D721Med (cell line): ENCODE data around the gene DNM2.
"Not testable (repeated sequence)": the region's sequence is repeated elsewhere in the genome, so short reads cannot be mapped to it uniquely, and the experiment has no call there.

ENCODE experiments used
- DNase-seq: peaks from one replicate; pipeline ENCODE4 v3.0.0; 2011; ENCODE audit warnings: low spot score; ENCODE audit not compliant: insufficient read length
- FAIRE-seq: peaks from 2 replicates; lab custom pipeline; 2011; peaks lifted over from hg19 to GRCh38; lab: Jason Lieb, UNC
- CTCF ChIP-seq: IDR thresholded peaks from 2 replicates; pipeline ENCODE4 v1.5.1; 2012; ENCODE audit warnings: mild to moderate bottlenecking, control low read depth; ENCODE audit not compliant: insufficient read depth; ENCODE audit errors: missing control alignments

DNM2 gene

GRCh38 chr19:10736916-10737551 lies 19.2 kb downstream of the DNM2 start:
- TF ChIP-seq CTCF, result no peak
- DNase-seq, result no peak
- no peak for FAIRE-seq

- no peak for TF ChIP-seq CTCF
- no peak for FAIRE-seq
- DNase-seq, result no peak
These were observed 19.8 kb downstream of the DNM2 start for GRCh38 chr19:10737722-10738121.

DNA sequence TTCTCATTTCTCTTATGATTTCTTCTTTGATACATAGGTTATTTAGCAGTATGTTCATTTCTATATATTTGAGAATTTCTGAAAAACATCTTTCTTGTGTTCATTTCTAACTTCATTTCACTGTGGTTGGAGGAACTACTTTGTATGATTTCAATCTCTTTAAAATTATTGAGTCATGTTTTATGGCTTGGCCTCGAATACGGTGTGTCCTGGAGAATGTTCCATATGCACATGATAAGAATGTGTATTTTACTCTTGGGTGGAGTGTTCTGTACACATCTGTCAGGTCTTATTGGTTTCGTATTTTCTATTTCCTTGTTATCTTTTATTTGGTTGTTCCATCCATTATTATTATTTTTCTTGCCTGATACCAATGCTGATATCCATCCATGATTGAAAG lies 22.9 kb downstream of the DNM2 start:
- FAIRE-seq, result no peak

GRCh38 chr19:10742476-10742875 lies 24.6 kb downstream of the DNM2 start:
- FAIRE-seq (no peak), DNase-seq (no peak)
- no peak for TF ChIP-seq CTCF

More for the DNA sequence above, 22.9 kb downstream of the DNM2 start:
- DNase-seq, result no peak
- no peak for TF ChIP-seq CTCF

DNA sequence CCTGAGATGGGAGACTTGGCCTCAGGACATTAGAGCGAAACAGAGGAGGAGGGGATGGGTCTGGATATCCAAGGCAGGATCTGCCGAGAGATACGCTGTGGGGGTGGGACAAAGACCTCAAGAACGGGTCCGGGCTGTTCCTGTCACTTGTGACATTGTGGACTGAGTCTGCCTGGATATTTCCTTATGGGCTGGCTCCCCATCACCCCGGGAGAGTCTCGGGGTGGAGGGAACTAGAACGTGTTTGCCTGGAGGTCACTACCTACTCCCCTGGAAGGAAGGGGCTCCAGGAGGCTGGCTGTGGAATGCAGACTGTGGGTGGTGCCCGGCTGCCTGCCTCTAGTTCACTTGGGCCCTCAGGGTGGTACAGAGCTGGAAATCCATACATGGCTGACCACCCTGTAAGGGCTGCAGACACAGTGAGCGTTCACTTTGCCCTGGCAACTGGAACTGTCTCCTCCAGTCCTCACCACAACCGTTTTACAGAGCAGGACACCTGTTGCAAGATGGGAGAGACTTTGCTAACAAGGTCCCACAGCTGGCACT lies 26.4 kb downstream of the DNM2 start:
- FAIRE-seq, result no peak
- no peak for TF ChIP-seq CTCF
- DNase-seq, result no peak

GRCh38 chr19:10744801-10745293 lies 27.0 kb downstream of the DNM2 start:
- DNase-seq (no peak), FAIRE-seq (no peak)
- TF ChIP-seq CTCF, result no peak

- DNase-seq, FAIRE-seq: not testable (repeated sequence)
These were observed 28.6 kb downstream of the DNM2 start for GRCh38 chr19:10746437-10746836.
